ENCODE results near the gene DNAJC3.

DNA sequence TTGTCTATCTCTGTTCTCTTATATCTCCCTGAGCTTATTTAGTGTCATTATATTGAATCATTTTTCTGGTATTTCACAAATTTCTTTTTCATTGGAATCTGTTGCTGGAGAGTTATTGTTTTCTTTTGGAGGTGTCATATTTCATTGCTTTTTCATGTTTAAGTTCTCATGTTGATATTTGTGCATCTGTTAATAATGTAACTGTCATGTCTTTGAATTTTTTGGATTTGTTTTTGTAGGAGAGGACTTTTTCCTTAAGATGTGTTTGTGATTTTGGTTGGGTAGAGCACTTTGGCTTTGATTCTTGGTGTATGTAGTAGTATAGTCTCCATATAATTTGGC, 64.0 kb downstream of the DNAJC3 start:
- TF ChIP-seq, protein P1, sequence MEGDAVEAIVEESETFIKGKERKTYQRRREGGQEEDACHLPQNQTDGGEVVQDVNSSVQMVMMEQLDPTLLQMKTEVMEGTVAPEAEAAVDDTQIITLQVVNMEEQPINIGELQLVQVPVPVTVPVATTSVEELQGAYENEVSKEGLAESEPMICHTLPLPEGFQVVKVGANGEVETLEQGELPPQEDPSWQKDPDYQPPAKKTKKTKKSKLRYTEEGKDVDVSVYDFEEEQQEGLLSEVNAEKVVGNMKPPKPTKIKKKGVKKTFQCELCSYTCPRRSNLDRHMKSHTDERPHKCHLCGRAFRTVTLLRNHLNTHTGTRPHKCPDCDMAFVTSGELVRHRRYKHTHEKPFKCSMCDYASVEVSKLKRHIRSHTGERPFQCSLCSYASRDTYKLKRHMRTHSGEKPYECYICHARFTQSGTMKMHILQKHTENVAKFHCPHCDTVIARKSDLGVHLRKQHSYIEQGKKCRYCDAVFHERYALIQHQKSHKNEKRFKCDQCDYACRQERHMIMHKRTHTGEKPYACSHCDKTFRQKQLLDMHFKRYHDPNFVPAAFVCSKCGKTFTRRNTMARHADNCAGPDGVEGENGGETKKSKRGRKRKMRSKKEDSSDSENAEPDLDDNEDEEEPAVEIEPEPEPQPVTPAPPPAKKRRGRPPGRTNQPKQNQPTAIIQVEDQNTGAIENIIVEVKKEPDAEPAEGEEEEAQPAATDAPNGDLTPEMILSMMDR (IDR thresholded peaks at IDR 0.05): no peak
- no peak for TF ChIP-seq POLR2A (IDR thresholded peaks at IDR 0.05)
